ENCODE data around the gene ZBTB26.

The ZBTB26 gene

GRCh38 chr9:122951056-122951455 lies 19.7 kb upstream of the ZBTB26 start:
- in situ Hi-C loops (cut with HindIII; ENCODE audit: low sequenced_read_pairs): no loop called here
- no peak overlapping the region for H3K4me3 ChIP-seq (ENCODE audit: low read depth, low read length)

GRCh38 chr9:122950263-122950662 lies 19.0 kb upstream of the ZBTB26 start:
- H3K4me3 ChIP-seq (ENCODE audit: low read depth, low read length): no peak overlapping the region
- DNase-seq (ENCODE audit: low read depth): no peak
- TF ChIP-seq CTCF (IDR thresholded peaks at IDR 0.05; ENCODE audit: low read depth, low read length, missing control alignments): no peak
- in situ Hi-C loops (cut with HindIII; ENCODE audit: low sequenced_read_pairs): no loop called here

More at GRCh38 chr9:122951056-122951455, 19.7 kb upstream of the ZBTB26 start:
- DNase-seq (ENCODE audit: low read depth): no peak
- no peak for TF ChIP-seq CTCF (IDR thresholded peaks at IDR 0.05; ENCODE audit: low read depth, low read length, missing control alignments)

- in situ Hi-C loops (cut with HindIII; ENCODE audit: low sequenced_read_pairs): no loop called here
- DNase-seq (ENCODE audit: low read depth): no peak
- no peak overlapping the region for H3K4me3 ChIP-seq (ENCODE audit: low read depth, low read length)
- TF ChIP-seq CTCF (IDR thresholded peaks at IDR 0.05; ENCODE audit: low read depth, low read length, missing control alignments): no peak
These were observed 18.4 kb upstream of the ZBTB26 start for GRCh38 chr9:122949696-122950095.

GRCh38 chr9:122948313-122948712 lies 17.0 kb upstream of the ZBTB26 start:
- no peak for DNase-seq (ENCODE audit: low read depth)
- H3K4me3 ChIP-seq (ENCODE audit: low read depth, low read length): no peak overlapping the region
- no peak for TF ChIP-seq CTCF (IDR thresholded peaks at IDR 0.05; ENCODE audit: low read depth, low read length, missing control alignments)
- in situ Hi-C loops (cut with HindIII; ENCODE audit: low sequenced_read_pairs): no loop called here

GRCh38 chr9:122946461-122947005 lies 15.2 kb upstream of the ZBTB26 start:
- in situ Hi-C loops (cut with HindIII; ENCODE audit: low sequenced_read_pairs): no loop called here
- H3K4me3 ChIP-seq (ENCODE audit: low read depth, low read length): no peak overlapping the region
- no peak for DNase-seq (ENCODE audit: low read depth)
- no peak for TF ChIP-seq CTCF (IDR thresholded peaks at IDR 0.05; ENCODE audit: low read depth, low read length, missing control alignments)

GRCh38 chr9:122944960-122945888 lies 13.9 kb upstream of the ZBTB26 start:
- in situ Hi-C loops (cut with HindIII; ENCODE audit: low sequenced_read_pairs): no loop called here
- no peak for TF ChIP-seq CTCF (IDR thresholded peaks at IDR 0.05; ENCODE audit: low read depth, low read length, missing control alignments)
- DNase-seq (ENCODE audit: low read depth): no peak
- no peak overlapping the region for H3K4me3 ChIP-seq (ENCODE audit: low read depth, low read length)
